IPS-18c (cell line): ENCODE measurements around the gene MAML2.

ENCODE experiments used
- H3K4me3 ChIP-seq: 2 replicates; pipeline ENCODE4 v1.7.0; 2013; ENCODE audit warnings: low read depth, mild to moderate bottlenecking, low read length, moderate library complexity; ENCODE audit not compliant: insufficient read depth
- H3K9me3 ChIP-seq: one replicate; pipeline ENCODE4 v1.6.1; 2013; ENCODE audit warnings: mild to moderate bottlenecking, low read length, moderate library complexity; ENCODE audit not compliant: control insufficient read depth, insufficient read depth

MAML2 gene

GRCh38 chr11:96309643-96310017 is 33.4 kb downstream of the MAML2 start:
- Histone ChIP-seq H3K4me3 (no peak overlapping the region), H3K9me3 (no peaks in the 10 kb centered on the region)

- no peak overlapping the region for H3K4me3 ChIP-seq
- H3K9me3 ChIP-seq, result no peaks in the 10 kb centered on the region
Observed at GRCh38 chr11:96309016-96309642, 33.9 kb downstream of the MAML2 start.

- no peaks in the 10 kb centered on the region for H3K9me3 ChIP-seq
- no peak overlapping the region for H3K4me3 ChIP-seq
Observed at GRCh38 chr11:96307776-96308140, 35.2 kb downstream of the MAML2 start.

GRCh38 chr11:96306933-96307775 is 35.8 kb downstream of the MAML2 start:
- H3K9me3 ChIP-seq, result no peaks in the 10 kb centered on the region
- no peak overlapping the region for H3K4me3 ChIP-seq

- no peaks in the 10 kb centered on the region for H3K9me3 ChIP-seq
- no peak overlapping the region for H3K4me3 ChIP-seq
Observed at GRCh38 chr11:96306600-96306932, 36.4 kb downstream of the MAML2 start.

DNA sequence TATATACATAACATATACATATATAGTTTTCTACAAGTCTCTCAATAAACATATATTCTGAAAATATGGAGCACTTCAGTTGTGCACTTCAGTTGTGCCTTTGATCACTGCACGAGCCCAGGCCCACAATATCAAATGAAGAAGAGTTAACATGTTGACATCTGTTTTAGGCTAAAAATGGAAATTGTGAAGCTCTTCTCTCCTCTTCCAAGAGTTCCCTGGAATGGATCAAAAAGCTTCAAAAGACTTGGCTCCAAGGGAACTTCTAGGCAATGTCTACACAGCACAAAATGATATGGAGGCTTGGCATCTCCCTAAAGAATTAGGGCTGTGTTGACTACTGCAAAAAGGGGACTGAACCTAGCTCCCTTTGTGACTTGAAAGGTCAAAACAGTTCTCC is 36.9 kb downstream of the MAML2 start:
- H3K4me3 ChIP-seq, result no peak overlapping the region
- H3K9me3 ChIP-seq, result no peaks in the 10 kb centered on the region

GRCh38 chr11:96303980-96304379 is 39.0 kb downstream of the MAML2 start:
- Histone ChIP-seq H3K4me3 (no peak overlapping the region), H3K9me3 (no peaks in the 10 kb centered on the region)

DNA sequence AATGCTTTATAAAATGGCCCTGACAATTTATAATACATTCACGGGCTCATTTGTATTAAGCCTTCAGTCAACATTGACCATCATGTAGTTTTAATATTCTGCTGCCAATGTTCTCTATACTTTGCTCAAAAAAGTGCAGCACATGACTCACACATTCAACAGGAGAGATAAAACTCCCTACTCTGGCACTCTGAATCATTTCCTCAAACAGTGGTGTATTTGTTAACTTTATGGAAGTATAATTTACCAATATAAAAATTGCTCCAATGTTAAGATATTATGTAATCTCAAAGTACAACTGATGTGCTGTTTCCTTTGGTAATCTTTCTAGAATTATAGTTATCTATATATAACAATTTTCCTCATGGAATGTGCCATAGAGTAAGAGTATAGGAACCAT is 39.9 kb downstream of the MAML2 start:
- no peak overlapping the region for H3K4me3 ChIP-seq
- no peaks in the 10 kb centered on the region for H3K9me3 ChIP-seq

DNA sequence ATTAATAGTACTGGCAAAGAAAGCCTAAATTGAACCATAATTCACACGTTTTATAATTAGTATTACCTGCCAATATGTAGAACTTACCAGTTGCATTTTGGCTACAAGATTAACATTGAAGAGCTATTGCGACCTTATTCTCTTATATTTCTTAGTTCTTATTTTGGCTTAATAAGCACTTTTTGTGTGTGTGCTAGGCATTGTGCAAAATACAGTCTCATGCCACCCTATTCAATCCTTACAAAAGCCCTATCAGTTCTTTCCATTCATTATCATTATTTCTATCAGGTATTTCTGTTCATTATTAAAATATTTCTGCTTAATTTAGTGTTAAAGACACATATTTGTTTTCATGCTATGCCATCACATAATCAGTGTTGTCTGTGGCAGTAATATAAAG is 41.2 kb downstream of the MAML2 start:
- Histone ChIP-seq H3K4me3 (no peak overlapping the region), H3K9me3 (no peaks in the 10 kb centered on the region)

DNA sequence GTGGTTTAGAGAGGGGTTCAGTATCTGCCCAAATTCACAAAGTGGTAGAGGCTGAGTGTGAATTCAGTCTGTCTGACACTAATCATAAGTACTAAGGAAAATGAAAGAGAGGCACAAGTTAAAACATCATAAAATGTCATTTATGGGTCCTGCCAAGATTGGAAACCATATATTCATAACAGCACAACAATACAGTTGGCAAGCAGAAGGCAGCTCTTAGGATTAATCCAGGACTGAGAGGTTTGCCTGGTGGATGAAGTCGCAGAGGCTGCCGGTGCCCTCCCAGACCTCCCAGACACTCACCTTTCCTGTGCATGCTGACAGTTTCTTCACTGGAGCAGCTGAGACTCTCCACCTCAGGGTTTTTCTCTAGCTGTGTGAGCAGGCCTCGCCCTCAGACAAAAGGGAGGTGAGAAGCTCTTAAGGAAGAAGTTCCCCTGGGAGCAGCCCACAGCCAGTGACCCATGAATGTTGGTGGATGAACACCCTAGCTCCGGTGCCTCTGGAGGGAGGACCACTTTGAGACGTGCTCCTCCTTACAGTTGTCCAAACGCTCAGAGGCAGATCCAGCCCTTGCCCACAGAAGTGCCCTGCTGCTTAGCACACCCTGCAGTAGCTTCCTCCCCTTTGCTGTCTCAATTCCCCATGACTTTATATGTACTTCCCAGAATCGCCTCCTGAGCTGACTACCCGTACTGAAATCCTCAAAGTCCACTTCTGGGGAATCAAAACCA is 43.7 kb downstream of the MAML2 start:
- Histone ChIP-seq H3K9me3 (no peaks in the 10 kb centered on the region), H3K4me3 (no peak overlapping the region)

DNA sequence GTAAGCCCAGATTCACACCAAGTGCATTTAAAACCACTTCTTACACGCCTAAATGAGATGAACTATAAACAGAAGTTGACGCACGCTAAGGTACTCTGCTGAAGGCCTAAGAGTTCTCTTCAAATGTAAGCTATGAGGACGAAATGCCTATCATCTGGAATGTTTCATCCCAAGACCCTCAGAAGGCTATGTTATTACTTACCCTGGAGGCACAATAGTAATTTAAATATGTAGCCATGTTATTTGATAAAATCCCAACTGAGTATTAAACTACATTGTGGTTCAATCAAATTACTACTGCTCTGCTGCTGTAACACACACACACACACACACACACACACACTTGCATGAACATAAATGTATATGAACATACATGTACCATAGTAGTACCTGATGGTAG is 47.6 kb downstream of the MAML2 start:
- Histone ChIP-seq H3K4me3 (no peak overlapping the region), H3K9me3 (no peaks in the 10 kb centered on the region)

DNA sequence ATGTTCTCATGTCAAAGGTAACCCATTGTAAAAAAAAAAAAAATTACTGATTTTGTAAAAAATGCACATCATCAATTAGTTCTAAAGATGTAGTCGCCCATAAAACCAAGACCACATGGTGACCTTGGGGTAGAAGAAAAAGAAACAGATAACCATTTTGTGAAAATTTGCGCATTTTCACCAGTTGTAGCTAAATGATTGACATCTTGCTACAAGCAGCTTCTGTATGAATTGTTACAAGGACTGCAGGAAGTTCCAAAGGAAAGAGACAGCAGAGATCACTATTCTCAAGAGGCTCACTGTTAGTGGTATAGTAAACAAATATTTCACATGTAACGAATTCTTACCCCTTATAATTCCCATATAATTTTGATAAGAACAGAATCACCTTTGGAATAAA is 48.7 kb downstream of the MAML2 start:
- no peaks in the 10 kb centered on the region for H3K9me3 ChIP-seq
- no peak overlapping the region for H3K4me3 ChIP-seq

- Histone ChIP-seq H3K4me3 (no peak overlapping the region), H3K9me3 (no peaks in the 10 kb centered on the region)
Observed at GRCh38 chr11:96293598-96294021, 49.4 kb downstream of the MAML2 start.

GRCh38 chr11:96293109-96293508 is 49.9 kb downstream of the MAML2 start:
- H3K4me3 ChIP-seq, result no peak overlapping the region

GRCh38 chr11:96292291-96293010 is 50.5 kb downstream of the MAML2 start:
- Histone ChIP-seq H3K4me3 (no peak overlapping the region), H3K9me3 (no peaks in the 10 kb centered on the region)

More at GRCh38 chr11:96293109-96293508, 49.9 kb downstream of the MAML2 start:
- H3K9me3 ChIP-seq, result no peaks in the 10 kb centered on the region

DNA sequence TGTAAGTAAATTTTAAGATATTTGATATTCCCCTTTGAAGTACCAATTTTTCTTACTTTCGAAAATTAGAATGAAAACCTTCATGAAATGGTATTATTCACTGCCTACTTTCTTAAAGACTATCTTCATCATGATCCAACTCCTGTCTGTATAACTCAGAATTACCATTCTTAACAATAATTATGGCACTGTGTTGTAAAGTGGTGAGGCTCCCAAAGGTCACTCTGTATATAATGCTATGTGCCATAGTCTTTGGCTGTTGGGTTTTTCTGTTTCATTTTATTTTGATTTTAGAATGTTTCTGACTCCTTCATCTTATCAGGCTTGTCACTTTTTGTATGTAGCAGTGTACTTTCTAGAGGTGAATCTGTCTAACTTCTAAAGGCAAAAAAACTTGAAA is 52.4 kb downstream of the MAML2 start:
- H3K9me3 ChIP-seq, result no peaks in the 10 kb centered on the region
- no peak overlapping the region for H3K4me3 ChIP-seq

DNA sequence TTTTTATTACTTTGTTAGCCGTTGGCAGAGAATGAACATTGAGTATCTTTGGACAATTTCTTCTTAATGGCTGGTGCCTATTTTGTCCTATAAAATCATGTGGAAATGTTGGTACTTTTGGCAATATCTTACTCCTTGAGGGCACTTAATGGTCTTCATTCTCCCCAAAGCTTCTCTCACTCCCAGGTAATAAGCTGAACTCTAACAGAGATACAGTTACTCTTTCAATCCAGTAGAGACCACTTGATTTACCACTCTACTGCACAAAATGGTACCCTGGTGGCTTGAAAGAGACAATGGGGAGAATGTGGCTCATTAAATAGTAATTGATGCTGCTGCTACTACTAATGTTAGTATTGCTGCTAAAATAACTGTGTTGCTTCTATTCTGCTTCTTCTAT is 53.0 kb downstream of the MAML2 start:
- Histone ChIP-seq H3K9me3 (no peaks in the 10 kb centered on the region), H3K4me3 (no peak overlapping the region)

DNA sequence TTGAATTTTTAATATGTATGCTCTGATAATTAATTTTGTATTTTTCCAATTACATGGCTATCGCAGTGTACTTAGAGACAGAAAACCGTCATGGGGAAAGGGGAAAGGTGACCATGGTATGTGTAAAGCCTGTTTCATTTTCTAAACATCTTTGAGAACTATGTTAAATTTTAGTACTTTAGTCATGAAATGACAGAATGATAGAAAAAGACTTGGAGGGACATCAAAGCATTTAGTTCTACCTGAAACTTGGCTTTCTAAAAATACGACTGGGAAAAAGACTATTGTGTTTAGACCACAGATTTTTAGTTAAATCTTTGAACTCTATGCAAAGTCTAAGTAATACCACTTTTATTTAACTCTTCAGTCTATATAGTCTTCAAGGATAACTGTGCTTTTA is 54.1 kb downstream of the MAML2 start:
- Histone ChIP-seq H3K4me3 (no peak overlapping the region), H3K9me3 (no peaks in the 10 kb centered on the region)
